GM12874 (cell line): Measurements from ENCODE around the gene CEP95.

Experiments used
- CTCF ChIP-seq: IDR thresholded peaks from 2 replicates; pipeline ENCODE4 v1.5.1; 2011; ENCODE audit warnings: low read depth, mild to moderate bottlenecking, control low read depth, low read length, moderate library complexity; ENCODE audit not compliant: insufficient read depth

CEP95 gene

DNA sequence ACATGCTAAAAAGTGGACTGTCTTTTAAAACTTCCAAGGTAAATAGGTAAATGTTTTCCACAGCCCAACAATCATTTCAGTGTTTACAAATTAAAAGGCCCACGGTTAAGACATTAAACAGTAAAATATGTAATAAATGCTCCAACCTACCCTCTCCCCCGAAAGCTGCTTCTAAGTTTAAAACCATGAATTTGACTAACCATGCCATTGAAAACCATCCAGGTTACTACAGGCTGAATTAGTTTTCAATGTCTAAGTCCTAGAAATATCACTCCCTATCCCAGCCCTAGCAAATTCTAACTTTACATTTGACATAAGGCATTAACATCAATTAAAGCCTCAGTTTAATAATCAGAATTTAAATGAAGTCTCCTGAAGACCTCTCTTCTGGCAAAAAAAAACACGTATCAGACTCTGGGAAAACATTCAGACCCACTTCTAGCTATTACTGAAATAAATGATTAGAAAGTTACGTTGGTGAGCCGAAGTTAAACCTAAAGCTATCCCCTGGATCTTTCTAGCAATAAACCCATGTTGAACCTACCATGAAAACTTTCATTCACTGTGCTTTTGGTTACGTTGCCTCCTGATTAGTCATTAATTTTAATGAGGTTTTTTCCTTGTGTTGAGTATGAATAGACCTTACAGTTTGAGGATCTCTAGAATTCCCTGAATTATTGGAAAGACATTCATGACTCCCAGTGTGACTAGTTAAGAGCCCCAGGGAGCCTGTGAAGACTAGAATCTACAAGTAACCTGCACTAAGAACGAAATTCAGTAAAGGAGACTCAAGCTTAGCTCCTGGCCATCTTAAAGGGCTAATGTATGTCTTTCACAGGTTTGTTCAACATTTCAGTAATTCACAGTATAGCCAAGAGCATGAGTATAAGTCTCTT lies 8.2 kb upstream of the CEP95 start:
- TF ChIP-seq CTCF, result no peak

DNA sequence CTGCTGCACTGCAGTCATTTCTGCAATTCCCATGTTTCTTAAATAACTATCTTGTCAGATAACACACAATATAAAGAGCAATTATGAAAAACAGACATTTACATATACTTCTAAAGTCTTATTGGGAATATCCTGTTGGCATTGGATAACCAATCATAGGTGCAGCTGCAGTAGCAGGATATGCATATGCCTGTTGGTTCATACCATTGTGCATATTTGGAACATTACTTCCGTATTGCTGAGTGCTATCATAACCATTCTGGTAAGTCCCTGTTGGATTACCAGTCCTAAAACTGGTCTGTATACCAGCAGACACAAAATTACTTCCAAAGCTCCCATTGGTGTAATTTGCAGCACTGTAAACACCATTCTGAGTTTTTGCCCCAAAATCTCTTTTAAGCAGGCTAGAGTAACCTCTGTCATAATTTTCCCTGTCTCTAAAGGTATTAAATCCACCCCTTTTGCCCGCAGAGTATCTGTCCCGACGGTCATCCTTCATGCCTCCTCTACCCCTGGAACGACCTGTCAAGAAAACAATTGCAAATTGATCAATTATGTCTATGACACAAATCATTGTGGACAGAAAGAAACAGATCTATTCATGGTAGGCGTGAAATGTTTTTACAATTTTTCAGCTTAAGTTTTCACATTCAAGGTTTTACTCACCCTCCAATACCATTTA lies 6.8 kb upstream of the CEP95 start:
- TF ChIP-seq CTCF, result no peak

DNA sequence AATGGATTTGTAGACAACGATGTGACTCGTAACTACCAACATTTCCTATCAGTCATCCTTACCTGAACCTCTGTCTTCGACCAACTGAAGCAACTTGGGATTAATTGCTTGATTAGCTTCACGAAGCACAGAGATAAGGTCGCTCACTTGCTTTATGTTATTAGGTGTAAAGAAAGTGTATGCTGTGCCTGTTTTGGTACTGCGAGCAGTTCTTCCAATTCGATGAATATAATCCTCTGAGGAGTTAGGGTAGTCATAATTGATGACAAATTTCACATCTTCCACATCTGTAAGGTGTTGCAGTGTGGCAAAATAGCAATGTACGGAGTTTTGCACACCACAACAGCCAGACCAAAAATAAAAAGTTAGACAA lies 6.3 kb upstream of the CEP95 start:
- TF ChIP-seq CTCF, result no peak

DNA sequence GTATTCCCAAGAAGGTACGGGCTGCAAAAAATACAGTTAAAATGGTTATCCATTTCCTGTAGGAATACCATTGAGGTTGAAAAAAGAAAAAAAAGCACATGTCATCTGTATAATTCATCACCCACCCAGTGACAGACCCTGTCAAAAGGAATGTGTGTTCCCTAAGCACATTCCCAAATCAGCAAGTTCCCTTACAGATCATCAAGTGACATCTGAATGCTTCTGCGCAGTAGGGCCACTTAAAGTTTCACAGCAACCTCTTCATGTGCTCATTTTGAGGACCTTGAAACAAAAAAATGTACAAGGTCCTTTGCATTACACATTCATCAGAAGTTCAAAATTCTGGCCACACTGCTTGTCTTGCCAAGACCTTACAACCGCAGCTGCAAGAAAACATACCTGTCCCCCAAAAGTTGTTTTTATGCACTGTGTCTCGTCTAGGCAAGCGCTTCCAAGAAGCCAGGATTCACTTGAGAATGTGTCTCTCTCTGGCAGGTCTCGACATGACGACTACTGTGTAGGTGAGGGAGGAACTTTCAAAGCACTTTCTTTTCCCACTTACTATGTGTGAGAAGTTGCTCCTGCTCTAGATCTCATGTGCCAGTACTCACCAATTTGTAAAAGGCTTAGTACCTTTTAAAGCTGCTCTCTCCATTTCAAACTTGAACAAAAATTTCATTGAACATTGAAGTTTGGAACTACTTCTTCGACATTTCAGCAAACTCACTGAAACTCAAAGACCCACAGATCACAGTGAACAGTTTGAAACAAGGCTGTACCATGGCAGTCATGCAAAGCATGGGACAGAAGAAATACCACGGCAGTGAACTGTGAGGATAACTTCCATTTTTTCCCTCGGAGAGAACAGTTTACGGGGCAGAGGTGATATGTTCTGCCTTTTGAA lies 5.7 kb upstream of the CEP95 start:
- TF ChIP-seq CTCF, result no peak

- no peak for TF ChIP-seq CTCF
Measured at GRCh38 chr17:64502021-64502420, 4.8 kb upstream of the CEP95 start.

- TF ChIP-seq CTCF, result no peak
Measured at GRCh38 chr17:64502809-64503208, 4.0 kb upstream of the CEP95 start.

DNA sequence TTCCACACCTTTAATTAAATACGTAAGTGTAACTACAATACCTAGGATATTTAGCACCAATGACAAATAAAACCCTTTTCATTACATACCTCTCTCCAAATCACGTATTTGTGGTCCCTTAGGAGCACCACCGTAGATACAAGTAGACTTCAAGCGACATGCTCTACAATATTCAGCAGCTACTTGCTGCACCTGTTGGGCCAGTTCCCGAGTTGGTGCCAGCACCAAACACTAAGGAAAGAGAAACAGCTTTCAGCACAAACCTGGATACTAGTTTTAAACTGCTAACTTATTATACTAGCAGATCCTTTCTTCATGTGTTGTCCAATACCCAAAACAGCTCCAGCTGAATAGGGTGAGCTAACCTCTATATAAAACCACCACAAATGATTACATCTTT lies 3.4 kb upstream of the CEP95 start:
- TF ChIP-seq CTCF, result no peak
